Vagina (tissue), 2 donors: ENCODE measurements around the gene ATP8A2. TPM values are rescaled to one million over a fixed set of nuclear protein-coding genes. Genes with fewer than 3 reads are reported as not detected.

ENCODE experiments used
- DNase-seq, 2 donors: peaks; one replicate each; pipeline ENCODE4 v3.0.0-alpha.2; 2017; ENCODE audit errors: extremely low spot score in 2 of 2
- H3K27ac ChIP-seq: fragments of 200-600 bp; sonication (generic); one replicate; pipeline ENCODE4 v1.5.1; 2019
- H3K27me3 ChIP-seq: fragments of 200-600 bp; sonication (generic); one replicate; pipeline ENCODE4 v1.5.1; 2019
- H3K36me3 ChIP-seq, 2 donors: fragments of 200-600 bp; sonication (generic); one replicate each; pipeline ENCODE4 v1.5.1; 2017 to 2019
- H3K4me1 ChIP-seq: fragments of 200-600 bp; sonication (generic); one replicate; pipeline ENCODE4 v1.5.1; 2019
- H3K4me3 ChIP-seq, 2 donors: fragments of 200-600 bp; sonication (generic); 1 replicate in 1 of 2; 2 replicates in 1 of 2; pipeline ENCODE4 v1.5.1; 2016 to 2019
- H3K9me3 ChIP-seq: fragments of 200-600 bp; sonication (generic); one replicate; pipeline ENCODE4 v1.5.1; 2019
- POLR2A ChIP-seq, 2 donors: fragments of 450-650 bp; IDR thresholded peaks; one replicate each; pipeline ENCODE4 v1.6.1; 2017; ENCODE audit warnings: antibody characterized with exemption in 2 of 2, mild to moderate bottlenecking in 2 of 2, moderate library complexity in 2 of 2
- POLR2AphosphoS5 ChIP-seq, 2 donors: sonication (generic); formaldehyde crosslinking; IDR thresholded peaks; one replicate each; pipeline ENCODE4 v1.9.0; 2017; ENCODE audit warnings: antibody characterized with exemption in 2 of 2, mild to moderate bottlenecking in 2 of 2, low read depth in 1 of 2; ENCODE audit not compliant: insufficient read depth in 1 of 2
- intact Hi-C: fragments of 100-400 bp; cut with DNase I; formaldehyde crosslinking; loops from one replicate; pipeline ENCODE4 v1.15.1; 2023
- total RNA-seq: library from RNA; depleted of rRNA; stranded (reverse); fragments of >200 nt; gene quantifications from one replicate; pipeline ENCODE4 v1.2.3, GENCODE V29; 2016
- TF ChIP-seq, protein P1 (sequence below), 3 experiments: fragments of 450-650 bp in 2 of 3; fragments of 200-600 bp in 1 of 3; sonication (generic) in 1 of 3; IDR thresholded peaks; one replicate each; pipeline ENCODE4 v1.5.1; 2017 to 2019; ENCODE audit warnings: antibody characterized with exemption in 3 of 3, mild to moderate bottlenecking in 2 of 3, moderate library complexity in 2 of 3

ATP8A2 gene
- total RNA-seq, 1 donor from 2014 or later, result 1.5 TPM

DNA sequence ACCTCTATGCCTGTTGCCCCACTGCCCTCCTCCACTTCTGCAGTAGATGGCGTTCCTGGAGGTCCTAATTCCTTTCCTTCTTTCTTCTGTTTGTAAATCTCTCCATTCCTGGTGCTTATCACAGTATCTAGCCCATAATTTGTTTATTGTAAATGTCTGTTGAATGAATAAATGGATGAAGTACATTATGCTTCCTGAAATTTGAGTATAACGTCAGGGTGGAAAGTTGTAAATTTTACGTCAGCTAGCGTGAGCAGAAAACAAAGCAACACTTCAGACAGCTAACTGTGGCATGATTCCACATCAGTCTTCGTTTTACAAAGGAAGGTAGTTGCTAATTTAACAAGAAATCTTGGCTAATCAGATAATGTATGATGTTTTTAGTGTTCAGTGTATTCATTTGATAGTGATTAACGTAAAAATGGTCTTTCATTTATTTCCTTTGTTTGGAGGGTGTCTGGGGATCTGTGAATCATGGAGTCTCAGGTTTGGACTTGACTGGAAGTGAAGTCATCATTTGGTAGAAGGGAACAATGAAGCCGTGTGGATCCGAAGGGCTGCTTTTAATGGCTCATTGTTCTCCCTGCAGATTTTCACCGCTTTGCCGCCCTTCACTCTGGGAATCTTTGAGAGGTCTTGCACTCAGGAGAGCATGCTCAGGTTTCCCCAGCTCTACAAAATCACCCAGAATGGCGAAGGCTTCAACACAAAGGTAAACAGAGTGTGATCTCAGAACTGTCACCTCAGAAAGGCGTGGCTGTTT, 465.0 kb downstream of the ATP8A2 start:
- Histone ChIP-seq H3K27ac (no peak overlapping the region), H3K27me3 (no peaks in the 10 kb centered on the region), H3K9me3 (no peaks in the 10 kb centered on the region), H3K36me3 (no peaks in the 10 kb centered on the region), H3K4me3 (no peak overlapping the region), H3K4me1 (no peaks in the 10 kb centered on the region)
- intact Hi-C loops, result no loop called here
- no peak for DNase-seq
- TF ChIP-seq, protein P1, sequence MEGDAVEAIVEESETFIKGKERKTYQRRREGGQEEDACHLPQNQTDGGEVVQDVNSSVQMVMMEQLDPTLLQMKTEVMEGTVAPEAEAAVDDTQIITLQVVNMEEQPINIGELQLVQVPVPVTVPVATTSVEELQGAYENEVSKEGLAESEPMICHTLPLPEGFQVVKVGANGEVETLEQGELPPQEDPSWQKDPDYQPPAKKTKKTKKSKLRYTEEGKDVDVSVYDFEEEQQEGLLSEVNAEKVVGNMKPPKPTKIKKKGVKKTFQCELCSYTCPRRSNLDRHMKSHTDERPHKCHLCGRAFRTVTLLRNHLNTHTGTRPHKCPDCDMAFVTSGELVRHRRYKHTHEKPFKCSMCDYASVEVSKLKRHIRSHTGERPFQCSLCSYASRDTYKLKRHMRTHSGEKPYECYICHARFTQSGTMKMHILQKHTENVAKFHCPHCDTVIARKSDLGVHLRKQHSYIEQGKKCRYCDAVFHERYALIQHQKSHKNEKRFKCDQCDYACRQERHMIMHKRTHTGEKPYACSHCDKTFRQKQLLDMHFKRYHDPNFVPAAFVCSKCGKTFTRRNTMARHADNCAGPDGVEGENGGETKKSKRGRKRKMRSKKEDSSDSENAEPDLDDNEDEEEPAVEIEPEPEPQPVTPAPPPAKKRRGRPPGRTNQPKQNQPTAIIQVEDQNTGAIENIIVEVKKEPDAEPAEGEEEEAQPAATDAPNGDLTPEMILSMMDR (IDR thresholded peaks at IDR 0.05), result no peak
- TF ChIP-seq POLR2AphosphoS5 (IDR thresholded peaks at IDR 0.05; ENCODE audit: insufficient read depth in 1 of 2, low read depth in 1 of 2) (no peak), POLR2A (IDR thresholded peaks at IDR 0.05) (no peak)

DNA sequence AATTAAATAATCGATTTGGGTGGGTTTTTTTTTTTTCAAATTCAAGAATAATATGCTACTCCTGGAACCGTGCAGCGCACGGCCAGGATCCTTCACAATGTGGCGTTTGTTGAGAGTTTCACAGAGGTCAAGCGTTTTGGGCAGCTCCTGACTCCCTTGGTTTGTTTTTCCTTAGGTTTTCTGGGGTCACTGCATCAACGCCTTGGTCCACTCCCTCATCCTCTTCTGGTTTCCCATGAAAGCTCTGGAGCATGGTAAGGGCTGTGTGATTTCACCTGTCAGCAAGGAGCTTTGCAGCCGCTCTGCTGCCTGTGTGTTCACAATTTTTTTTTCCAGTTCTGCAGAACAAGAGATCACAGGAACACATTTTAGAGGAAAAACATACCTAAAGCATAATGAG, 467.6 kb downstream of the ATP8A2 start:
- Histone ChIP-seq H3K27ac (no peak overlapping the region), H3K9me3 (no peaks in the 10 kb centered on the region), H3K27me3 (no peaks in the 10 kb centered on the region), H3K36me3 (no peaks in the 10 kb centered on the region), H3K4me3 (no peak overlapping the region), H3K4me1 (no peaks in the 10 kb centered on the region)
- TF ChIP-seq, protein P1 (IDR thresholded peaks at IDR 0.05), result no peak
- TF ChIP-seq POLR2AphosphoS5 (IDR thresholded peaks at IDR 0.05; ENCODE audit: insufficient read depth in 1 of 2, low read depth in 1 of 2) (no peak), POLR2A (IDR thresholded peaks at IDR 0.05) (no peak)
- intact Hi-C loops, result no loop called here
- DNase-seq, result no peak

DNA sequence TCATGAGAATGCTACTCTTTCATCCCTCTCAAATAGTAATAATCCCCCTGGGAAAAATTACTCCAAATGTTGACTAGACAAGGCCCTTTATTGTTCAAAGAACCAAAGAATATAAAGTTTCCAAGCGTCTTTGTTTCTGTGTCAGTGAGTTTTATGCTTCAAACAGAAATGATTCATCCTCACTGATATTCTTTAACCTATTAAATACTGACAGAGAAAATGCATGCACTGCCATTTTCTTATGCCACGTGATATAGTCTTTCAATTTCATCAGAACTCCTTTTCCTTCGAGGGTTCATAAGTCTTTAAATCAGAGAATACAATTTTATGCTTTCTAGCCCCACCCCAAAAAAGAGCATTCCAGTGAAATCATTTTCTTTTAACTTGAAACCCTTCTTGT, 468.5 kb downstream of the ATP8A2 start:
- Histone ChIP-seq H3K4me1 (no peaks in the 10 kb centered on the region), H3K36me3 (no peaks in the 10 kb centered on the region), H3K9me3 (no peaks in the 10 kb centered on the region), H3K4me3 (no peak overlapping the region), H3K27me3 (no peaks in the 10 kb centered on the region), H3K27ac (no peak overlapping the region)
- no peak for DNase-seq
- no peak for TF ChIP-seq POLR2A (IDR thresholded peaks at IDR 0.05)
- TF ChIP-seq, protein P1 (IDR thresholded peaks at IDR 0.05), result no peak
- TF ChIP-seq POLR2AphosphoS5 (IDR thresholded peaks at IDR 0.05; ENCODE audit: insufficient read depth in 1 of 2, low read depth in 1 of 2), result no peak
- intact Hi-C loops, result no loop called here

DNA sequence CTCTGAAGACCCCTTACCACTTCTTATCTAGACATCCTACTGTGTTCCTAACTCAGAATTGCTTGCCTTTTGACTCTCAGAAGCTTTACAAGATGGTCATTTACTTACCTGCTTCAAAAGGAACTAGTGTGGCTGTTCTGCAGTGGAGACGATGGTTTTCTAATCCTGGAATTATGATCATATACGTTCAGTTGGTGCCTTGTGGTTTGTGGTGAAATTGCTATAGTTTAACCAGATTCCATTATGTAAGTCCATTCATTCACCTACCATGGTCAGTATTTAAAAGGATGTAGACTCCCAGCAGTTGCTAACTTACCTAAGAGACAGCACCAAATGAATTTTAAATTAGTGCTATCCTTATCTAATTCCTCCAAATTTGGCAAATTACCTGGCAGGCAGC, 469.2 kb downstream of the ATP8A2 start:
- no peak overlapping the region for H3K27ac ChIP-seq
- intact Hi-C loops, result no loop called here
- H3K4me3 ChIP-seq, result no peak overlapping the region
- H3K4me1 ChIP-seq, result no peaks in the 10 kb centered on the region
- no peak for DNase-seq
- no peaks in the 10 kb centered on the region for H3K27me3 ChIP-seq
- H3K36me3 ChIP-seq, result no peaks in the 10 kb centered on the region
- TF ChIP-seq, protein P1 (IDR thresholded peaks at IDR 0.05), result no peak
- no peak for TF ChIP-seq POLR2A (IDR thresholded peaks at IDR 0.05)
- no peak for TF ChIP-seq POLR2AphosphoS5 (IDR thresholded peaks at IDR 0.05; ENCODE audit: insufficient read depth in 1 of 2, low read depth in 1 of 2)
- H3K9me3 ChIP-seq, result no peaks in the 10 kb centered on the region

DNA sequence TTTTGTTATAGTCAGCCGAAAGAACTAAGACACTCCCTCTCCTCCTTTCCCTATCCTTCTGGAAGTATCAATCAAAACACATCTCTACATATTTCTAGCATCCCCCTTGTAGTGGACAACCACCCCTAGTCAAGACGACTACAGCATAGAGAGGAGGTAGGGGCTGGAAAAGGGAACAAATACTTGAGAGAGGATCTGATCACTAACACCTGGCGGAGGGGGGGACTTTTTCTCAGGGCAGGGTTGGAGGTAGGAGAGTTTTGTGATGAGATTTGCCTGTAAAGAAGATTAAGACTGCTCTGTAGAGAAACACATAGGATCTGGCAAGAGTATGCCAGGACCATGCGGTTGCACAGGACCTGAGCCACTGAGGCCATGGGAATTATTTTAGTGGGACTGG, 471.9 kb downstream of the ATP8A2 start:
- Histone ChIP-seq H3K27me3 (no peaks in the 10 kb centered on the region), H3K4me1 (no peaks in the 10 kb centered on the region), H3K27ac (no peak overlapping the region), H3K4me3 (no peak overlapping the region), H3K9me3 (no peaks in the 10 kb centered on the region), H3K36me3 (no peaks in the 10 kb centered on the region)
- no peak for TF ChIP-seq POLR2A (IDR thresholded peaks at IDR 0.05)
- TF ChIP-seq POLR2AphosphoS5 (IDR thresholded peaks at IDR 0.05; ENCODE audit: insufficient read depth in 1 of 2, low read depth in 1 of 2), result no peak
- TF ChIP-seq, protein P1 (IDR thresholded peaks at IDR 0.05), result no peak
- intact Hi-C loops, result no loop called here
- DNase-seq, result no peak
